ENCODE results near the gene PDCD1LG2.

PDCD1LG2 gene

GRCh38 chr9:5611321-5612184 lies 101.2 kb downstream of the PDCD1LG2 start:
- DNase-seq (ENCODE audit: low spot score), result no peak

- DNase-seq (ENCODE audit: low spot score), result no peak
Measured at GRCh38 chr9:5612185-5612530, 101.8 kb downstream of the PDCD1LG2 start.

GRCh38 chr9:5614192-5614591 lies 103.9 kb downstream of the PDCD1LG2 start:
- no peak for DNase-seq (ENCODE audit: low spot score)

DNA sequence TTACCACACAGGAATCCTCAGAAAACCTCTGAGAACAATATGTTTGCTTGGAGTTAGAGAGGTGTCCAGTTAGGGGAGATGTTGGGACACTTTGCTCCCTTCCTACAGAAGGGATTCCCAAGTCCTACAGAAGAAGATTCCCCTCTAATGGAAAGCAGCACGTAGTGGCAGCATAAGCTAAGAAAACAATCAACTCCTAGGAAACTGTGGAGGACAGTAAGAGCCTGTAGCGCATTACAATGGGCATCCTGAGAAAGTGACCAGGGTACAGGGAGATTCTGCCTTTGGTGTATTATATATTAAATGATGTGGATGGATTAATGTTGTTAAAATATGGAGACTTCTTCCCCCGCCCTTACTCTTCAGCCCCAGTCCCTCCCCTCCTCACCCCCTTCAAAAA lies 104.7 kb downstream of the PDCD1LG2 start:
- DNase-seq (ENCODE audit: low spot score), result no peak

GRCh38 chr9:5617749-5618148 lies 107.4 kb downstream of the PDCD1LG2 start:
- no peak for DNase-seq (ENCODE audit: low spot score)

DNA sequence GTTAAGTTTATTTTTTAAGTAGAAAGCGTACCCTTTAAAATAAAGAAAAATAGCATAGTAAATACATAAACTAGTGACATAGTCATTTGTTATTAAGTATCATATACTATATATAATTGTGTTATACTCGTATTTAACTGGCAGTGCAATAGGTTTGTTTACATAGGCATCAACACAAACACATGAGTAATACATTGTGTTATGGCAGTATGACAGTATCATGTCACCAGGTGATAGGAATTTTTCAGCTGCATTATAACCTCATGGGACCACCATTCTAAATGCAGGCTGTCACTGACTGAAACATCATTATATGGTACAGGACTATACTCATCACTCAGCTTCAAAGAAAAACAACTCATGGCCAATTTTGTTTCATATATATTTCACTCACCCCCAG lies 110.2 kb downstream of the PDCD1LG2 start:
- DNase-seq (ENCODE audit: low spot score), result no peak

Data from putamen (tissue), 1 donor.